GM19397 (cell line): ENCODE results near the gene CYP19A1.
A peak's percentile ranks its signal among the peaks of the same experiment; 100 is the strongest.
"Not testable (repeated sequence)": the region's sequence is repeated elsewhere in the genome, so short reads cannot be mapped to it uniquely, and the experiment has no call there.

Experiments used
- ATAC-seq: cut with Tn5 transposase; IDR thresholded peaks from one replicate; pipeline ENCODE4 v1.9.1; 2021; ENCODE audit warnings: mild to moderate bottlenecking, moderate library complexity; ENCODE audit not compliant: unreplicated experiment

The CYP19A1 gene

GRCh38 chr15:51302480-51302879 lies 35.9 kb downstream of the CYP19A1 start:
- no peak for ATAC-seq

DNA sequence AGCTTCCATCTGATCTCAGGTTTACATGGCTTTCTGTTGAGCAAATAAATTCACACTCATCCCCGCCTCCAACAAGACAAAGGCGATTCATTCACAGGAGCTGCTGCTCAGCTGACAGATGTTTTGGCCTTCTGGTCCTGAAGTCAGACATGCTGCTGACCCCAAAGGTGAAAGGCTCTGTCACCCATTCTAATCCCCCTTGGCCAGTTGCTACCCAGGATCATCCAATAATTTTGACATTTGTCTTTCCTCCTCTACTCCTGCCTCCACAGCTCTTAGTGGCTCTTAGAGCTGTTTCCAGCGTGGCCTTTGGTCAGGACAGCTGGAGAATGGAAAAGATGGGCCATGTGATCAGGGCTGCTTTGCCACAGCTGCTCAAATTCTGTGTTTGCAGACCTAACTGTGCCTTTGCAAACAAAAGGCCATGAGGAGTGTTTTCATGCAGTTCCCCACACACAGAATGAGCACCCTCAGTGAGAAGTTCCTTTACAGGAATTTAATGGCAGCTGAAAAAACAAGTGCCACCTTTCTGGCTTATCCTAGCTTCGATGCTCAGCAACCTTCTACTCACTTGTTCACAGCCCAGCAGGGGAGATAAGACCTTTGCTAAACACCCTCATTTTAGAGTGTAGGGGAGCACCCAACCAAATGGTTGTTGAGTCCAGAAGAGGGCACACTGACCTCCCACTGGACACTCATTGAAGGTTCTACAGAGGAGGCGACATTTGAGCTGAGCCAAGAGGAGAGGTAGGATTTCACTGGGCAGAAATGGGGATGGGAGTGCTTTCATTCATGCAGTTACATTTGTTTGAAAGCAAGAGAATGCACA lies 39.0 kb downstream of the CYP19A1 start:
- ATAC-seq: no peak

DNA sequence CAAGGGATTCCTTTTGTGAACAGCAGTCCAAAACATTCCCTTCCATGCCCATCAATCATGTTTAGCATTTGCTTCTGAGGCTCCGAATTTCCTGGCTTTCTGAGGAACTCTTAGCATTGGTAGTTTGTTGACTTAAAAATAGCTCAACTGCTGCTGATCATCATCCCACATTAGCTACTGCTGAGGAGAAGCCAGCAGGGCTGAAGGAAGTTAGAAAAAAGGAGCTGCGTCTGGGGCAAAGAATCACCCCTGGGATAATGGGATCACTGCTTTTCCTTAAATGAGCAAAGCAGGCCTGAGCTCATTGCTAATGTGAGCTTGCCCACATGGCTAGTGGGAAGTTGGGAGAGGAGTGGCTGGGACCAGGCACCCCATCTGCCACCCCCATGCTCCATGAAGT lies 39.8 kb downstream of the CYP19A1 start:
- no peak for ATAC-seq

- no peak for ATAC-seq
Observed at GRCh38 chr15:51290720-51291119, 47.7 kb downstream of the CYP19A1 start.

GRCh38 chr15:51289290-51289689 lies 49.1 kb downstream of the CYP19A1 start:
- no peak for ATAC-seq

GRCh38 chr15:51288143-51289065 lies 50.0 kb downstream of the CYP19A1 start:
- ATAC-seq: no peak

DNA sequence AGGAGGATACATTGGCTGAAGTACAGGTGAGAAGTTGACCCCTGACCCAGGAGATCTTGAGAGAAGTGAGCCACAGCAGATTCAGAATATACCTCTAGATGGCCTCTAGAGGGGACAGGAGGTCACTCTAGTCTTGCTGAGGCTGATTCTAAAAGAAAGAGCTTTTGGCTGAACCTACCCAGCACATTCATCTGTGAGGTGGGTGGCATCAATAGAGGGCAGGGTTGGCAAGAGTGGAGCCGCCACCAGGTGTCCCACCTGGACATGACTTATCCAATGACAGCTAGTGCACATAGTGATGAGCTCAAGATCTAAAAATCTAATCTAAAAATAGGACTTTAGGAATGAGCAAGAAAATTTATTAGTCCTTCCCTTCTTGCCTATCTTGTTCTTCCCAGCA lies 51.6 kb downstream of the CYP19A1 start:
- ATAC-seq: no peak

DNA sequence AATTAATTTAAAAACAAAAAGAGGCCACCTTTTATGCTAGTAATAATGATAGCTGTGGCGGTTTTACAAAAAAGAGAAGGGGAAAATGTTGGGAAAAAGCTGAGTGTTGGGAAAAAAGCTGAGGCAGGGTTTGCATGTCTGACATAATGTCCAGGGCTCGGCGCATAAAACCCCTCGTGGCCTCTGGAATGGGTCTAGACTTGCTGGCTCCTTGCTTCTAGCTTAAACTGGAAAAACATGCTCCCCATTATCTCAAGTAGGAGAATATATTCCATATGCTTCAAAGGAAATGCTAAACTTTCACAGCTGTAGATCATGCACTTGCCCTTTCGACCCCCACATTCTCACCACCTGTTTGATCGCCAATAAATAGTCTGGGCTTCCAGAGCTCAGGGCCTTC lies 53.0 kb downstream of the CYP19A1 start:
- no peak for ATAC-seq

DNA sequence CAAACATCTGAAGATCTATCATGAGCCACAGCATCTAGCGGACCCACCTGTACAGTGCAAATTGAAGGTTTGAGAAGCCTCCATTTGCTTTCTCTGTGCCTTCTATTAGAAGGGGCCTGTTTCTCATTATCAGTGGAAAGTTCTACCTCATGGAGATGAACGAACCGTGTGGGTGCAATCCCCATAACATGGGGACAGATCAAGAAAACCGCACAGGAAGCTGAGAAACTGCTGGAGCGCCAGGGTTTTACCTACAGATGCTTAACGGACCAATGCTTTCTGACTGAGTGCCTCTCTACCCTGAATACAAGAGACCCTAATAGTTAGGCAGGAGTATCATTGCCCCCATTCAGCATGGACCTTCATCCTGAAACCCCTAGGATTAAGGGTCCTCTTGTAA lies 53.5 kb downstream of the CYP19A1 start:
- no peak for ATAC-seq

DNA sequence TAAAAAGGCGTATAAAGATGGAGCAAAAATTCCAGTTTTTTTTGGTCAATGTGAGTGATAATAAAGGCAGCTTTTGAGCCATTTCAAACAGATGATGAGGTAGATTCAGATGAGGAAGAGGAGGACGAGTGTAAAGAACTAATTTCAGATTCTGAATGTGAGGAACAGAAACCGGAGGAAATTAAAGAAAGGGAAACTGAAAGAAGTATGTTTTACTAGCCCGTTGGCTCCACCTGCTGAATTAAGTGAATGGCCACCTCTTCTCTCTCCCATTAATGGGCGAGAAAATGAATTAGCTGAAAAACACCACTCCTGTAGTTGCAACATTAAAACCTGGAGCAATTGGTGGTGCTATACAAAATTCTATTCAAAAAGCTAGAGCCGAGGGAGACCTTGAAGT lies 55.4 kb downstream of the CYP19A1 start:
- ATAC-seq: no peak

DNA sequence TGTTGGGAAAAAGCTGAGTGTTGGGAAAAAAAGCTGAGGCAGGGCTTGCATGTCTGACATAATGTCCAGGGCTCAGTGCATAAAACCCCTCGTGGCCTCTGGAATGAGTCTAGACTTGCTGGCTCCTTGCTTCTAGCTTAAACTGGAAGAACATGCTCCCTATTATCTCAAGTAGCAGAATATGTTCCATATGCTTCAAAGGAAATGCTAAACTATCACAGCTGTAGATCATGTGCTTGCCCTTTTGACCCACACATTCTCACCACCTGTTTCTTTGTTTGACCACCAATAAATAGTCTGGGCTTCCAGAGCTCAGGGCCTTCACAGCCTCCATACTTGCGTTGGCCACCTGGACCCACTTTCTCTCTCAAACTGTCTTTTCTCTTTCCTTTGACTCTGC lies 56.2 kb downstream of the CYP19A1 start:
- not testable (repeated sequence) for ATAC-seq

- peak; percentile 70 for ATAC-seq
Observed at GRCh38 chr15:51281368-51281967, 56.9 kb downstream of the CYP19A1 start.

GRCh38 chr15:51280838-51281237 lies 57.6 kb downstream of the CYP19A1 start:
- no peak for ATAC-seq

- ATAC-seq: no peak
Observed at GRCh38 chr15:51279391-51279790, 59.0 kb downstream of the CYP19A1 start.

GRCh38 chr15:51277101-51277500 lies 61.3 kb downstream of the CYP19A1 start:
- no peak for ATAC-seq

DNA sequence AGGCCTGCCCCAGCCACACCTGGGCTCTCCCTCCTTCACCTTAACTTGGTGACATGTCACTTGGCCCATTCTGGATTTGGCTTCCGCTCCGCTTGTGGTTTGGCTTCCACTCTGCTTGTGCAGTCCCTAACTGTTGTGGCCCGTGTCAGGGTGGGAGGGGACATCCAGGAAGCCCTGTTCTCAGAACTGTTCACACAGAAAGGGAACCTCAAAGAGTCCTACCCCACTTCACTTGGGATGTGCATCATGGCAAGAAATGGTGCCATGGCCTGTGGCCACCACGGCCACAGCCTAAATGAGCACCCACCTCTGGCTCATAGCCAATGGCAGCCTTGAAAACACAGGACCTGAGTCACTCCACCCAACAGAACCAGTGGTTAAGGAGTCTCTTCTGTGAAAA lies 63.4 kb downstream of the CYP19A1 start:
- ATAC-seq: no peak

- no peak for ATAC-seq
Observed at GRCh38 chr15:51270706-51271105, 67.7 kb downstream of the CYP19A1 start.

- ATAC-seq: no peak
Observed at GRCh38 chr15:51269496-51269895, 68.9 kb downstream of the CYP19A1 start.

DNA sequence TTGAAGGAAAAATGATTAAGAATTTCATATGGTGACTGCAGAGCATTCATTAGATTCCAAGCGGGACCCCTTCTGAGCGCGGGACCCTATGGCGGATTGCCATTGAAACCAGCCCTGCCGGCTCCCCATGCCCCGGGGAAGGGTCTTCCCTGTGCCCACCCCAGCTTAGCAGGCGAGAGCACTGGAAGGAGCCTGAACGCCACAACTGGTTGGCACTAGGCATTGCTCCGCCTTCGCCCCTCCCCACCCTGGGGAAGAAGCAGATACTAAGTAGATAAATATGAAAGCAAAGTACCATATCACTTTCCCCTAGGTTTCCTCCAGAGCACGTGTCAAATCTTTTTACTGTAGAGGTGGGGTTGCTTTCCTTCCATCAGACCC lies 70.7 kb downstream of the CYP19A1 start:
- no peak for ATAC-seq

DNA sequence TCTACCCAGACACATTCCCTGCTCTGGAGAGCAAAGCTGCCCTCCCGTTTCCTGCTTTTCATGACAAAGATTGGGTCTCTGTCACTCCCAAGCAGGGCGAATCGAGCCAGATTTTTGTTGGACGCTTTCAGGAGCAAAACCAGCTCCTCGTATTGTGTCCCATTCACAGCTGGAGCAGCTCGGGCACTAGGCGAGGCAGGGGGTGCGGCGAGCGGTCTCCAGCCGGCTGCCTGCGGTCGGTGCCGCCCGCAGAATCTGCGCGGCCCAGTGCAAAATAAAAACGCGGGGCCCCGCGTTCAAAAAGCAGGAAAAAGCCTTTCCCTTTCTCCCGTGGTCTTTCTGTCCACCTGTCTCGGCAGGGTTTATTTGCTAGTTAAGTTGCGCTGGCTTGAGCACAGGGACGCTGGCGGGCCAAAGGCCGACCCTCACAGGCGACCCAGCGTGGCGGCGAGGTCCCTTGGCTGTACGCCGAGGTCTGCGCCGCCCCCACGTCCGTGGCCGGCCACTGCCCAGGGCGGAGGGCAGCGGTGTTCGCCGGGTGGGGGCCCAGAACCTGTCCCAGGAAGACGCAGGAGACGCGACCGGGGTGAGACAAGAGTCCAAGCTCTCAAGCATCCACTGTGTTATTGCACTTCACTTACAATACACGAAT lies 71.2 kb downstream of the CYP19A1 start:
- ATAC-seq: no peak

- ATAC-seq: no peak
Observed at GRCh38 chr15:51266656-51267050, 71.7 kb downstream of the CYP19A1 start.
